GM06990 (cell line): ENCODE results near the gene NPEPPS.

Experiments used
- DNase-seq: peaks from one replicate; pipeline ENCODE4 v3.0.0-alpha.2; 2011; ENCODE audit not compliant: insufficient read length; ENCODE audit errors: extremely low read depth
- H3K27me3 ChIP-seq: replicated peaks from 2 replicates; pipeline ENCODE4 v1.6.0; 2011; ENCODE audit warnings: low read length; ENCODE audit not compliant: control insufficient read depth, insufficient read depth
- H3K36me3 ChIP-seq: 2 replicates; pipeline ENCODE4 v1.5.1; 2011; ENCODE audit warnings: low read length; ENCODE audit not compliant: control insufficient read depth, insufficient read depth
- H3K4me3 ChIP-seq: replicated peaks from 2 replicates; pipeline ENCODE4 v1.5.1; 2011; ENCODE audit warnings: low read depth, mild to moderate bottlenecking, control low read depth, low read length
- CTCF ChIP-seq: IDR thresholded peaks from 2 replicates; pipeline ENCODE4 v1.5.1; 2011; ENCODE audit warnings: low read length, control low read depth, mild to moderate bottlenecking, inconsistent platforms; ENCODE audit not compliant: insufficient read depth, poor library complexity, severe bottlenecking

Gene NPEPPS

GRCh38 chr17:47660064-47660492, 129.2 kb downstream of the NPEPPS start:
- no peak for TF ChIP-seq CTCF
- Histone ChIP-seq H3K4me3 (peak overlapping the region; percentile 27), H3K36me3 (peaks cover 38% of the 10 kb centered on the region), H3K27me3 (no peaks in the 10 kb centered on the region)
- peak; percentile 50 for DNase-seq

GRCh38 chr17:47663912-47664623, 133.2 kb downstream of the NPEPPS start:
- Histone ChIP-seq H3K4me3 (no peak overlapping the region), H3K27me3 (no peaks in the 10 kb centered on the region), H3K36me3 (peaks cover 27% of the 10 kb centered on the region)
- peak; percentile 71 for TF ChIP-seq CTCF
- no peak for DNase-seq

GRCh38 chr17:47664624-47664941, 133.7 kb downstream of the NPEPPS start:
- H3K36me3 ChIP-seq = peaks cover 30% of the 10 kb centered on the region
- no peak for TF ChIP-seq CTCF
- H3K4me3 ChIP-seq = no peak overlapping the region
- DNase-seq = no peak
- no peaks in the 10 kb centered on the region for H3K27me3 ChIP-seq

- Histone ChIP-seq H3K27me3 (no peaks in the 10 kb centered on the region), H3K36me3 (peaks cover 39% of the 10 kb centered on the region), H3K4me3 (no peak overlapping the region)
- no peak for DNase-seq
- TF ChIP-seq CTCF = no peak
Observed at GRCh38 chr17:47665655-47666054, 134.7 kb downstream of the NPEPPS start.

- H3K4me3 ChIP-seq = no peak overlapping the region
- TF ChIP-seq CTCF = no peak
- H3K36me3 ChIP-seq = peaks cover 40% of the 10 kb centered on the region
- no peaks in the 10 kb centered on the region for H3K27me3 ChIP-seq
- no peak for DNase-seq
Observed at GRCh38 chr17:47669081-47669480, 138.2 kb downstream of the NPEPPS start.

- no peak for TF ChIP-seq CTCF
- Histone ChIP-seq H3K27me3 (no peaks in the 10 kb centered on the region), H3K36me3 (peaks cover 39% of the 10 kb centered on the region), H3K4me3 (no peak overlapping the region)
- no peak for DNase-seq
Observed at GRCh38 chr17:47670064-47670463, 139.2 kb downstream of the NPEPPS start.
